Small intestine (tissue), 7 donors: ENCODE results near the gene GABRA1. TPM values are rescaled to one million over a fixed set of nuclear protein-coding genes. Genes with fewer than 3 reads are reported as not detected.

Experiments
- DNase-seq, 2 donors: peaks; one replicate each; pipeline versions ENCODE4 v3.0.0 to v3.0.0-alpha.2; 2013
- FAIRE-seq: peaks from 2 replicates; lab custom pipeline; 2012; peaks lifted over from hg19 to GRCh38; lab: Jason Lieb, UNC
- H3K27ac ChIP-seq, 3 donors: one replicate each; pipeline ENCODE4 v1.5.1; 2013; ENCODE audit warnings: low read length in 2 of 3, mild to moderate bottlenecking in 2 of 3, control low read depth in 1 of 3, inconsistent platforms in 1 of 3, low read depth in 1 of 3, moderate library complexity in 1 of 3
- H3K27me3 ChIP-seq, 3 donors: one replicate each; pipeline ENCODE4 v1.6.1; 2013; ENCODE audit warnings: low read length in 3 of 3, inconsistent platforms in 1 of 3; ENCODE audit not compliant: control insufficient read depth in 3 of 3, insufficient read depth in 3 of 3
- H3K36me3 ChIP-seq, 3 donors: one replicate each; pipeline ENCODE4 v1.6.1; 2013; ENCODE audit warnings: low read length in 3 of 3, inconsistent platforms in 1 of 3, low read depth in 1 of 3, mild to moderate bottlenecking in 1 of 3, moderate library complexity in 1 of 3; ENCODE audit not compliant: control insufficient read depth in 3 of 3, insufficient read depth in 2 of 3
- H3K4me1 ChIP-seq, 3 donors: one replicate each; pipeline ENCODE4 v1.6.1; 2013; ENCODE audit warnings: low read length in 2 of 3, inconsistent platforms in 1 of 3, low read depth in 1 of 3, mild to moderate bottlenecking in 1 of 3, moderate library complexity in 1 of 3; ENCODE audit not compliant: control insufficient read depth in 3 of 3, insufficient read depth in 2 of 3
- H3K4me3 ChIP-seq, 3 donors: one replicate each; pipeline ENCODE4 v1.5.1; 2013; ENCODE audit warnings: low read length in 3 of 3, control low read depth in 1 of 3, inconsistent platforms in 1 of 3, low read depth in 1 of 3, mild to moderate bottlenecking in 1 of 3, moderate library complexity in 1 of 3
- H3K9me3 ChIP-seq, 2 donors: one replicate each; pipeline ENCODE4 v1.6.1; 2013; ENCODE audit warnings: low read depth in 1 of 2, low read length in 1 of 2; ENCODE audit not compliant: control insufficient read depth in 2 of 2, insufficient read depth in 1 of 2
- WGBS, 3 donors: extraction: QIAGEN DNeasy Blood & Tissue Kit; methylation state at CpG; one replicate each; pipeline ENCODE4 v1.1.7; 2013; 5-methylcytosine and 5-hydroxymethylcytosine counted together
- polyA plus RNA-seq, 4 donors: library from polyadenylated mRNA; stranded (reverse) in 3 of 4; unstranded in 1 of 4; fragments of 200-250 nt in 3 of 4; fragments of 120-200 nt in 1 of 4; gene quantifications; one replicate each; pipeline versions ENCODE4 v1.2.1 to v1.2.3, GENCODE V29; 2013
- donor health status: healthy with polysubstance abuse.
- donor health status: control.
- donor health status: control.
- donor health status: Bipolar disorder and iron deficiency.
- donor health status: healthy.

Gene GABRA1
- polyA plus RNA-seq, 4 donors, result 0.10 TPM; not detected in 2

DNA sequence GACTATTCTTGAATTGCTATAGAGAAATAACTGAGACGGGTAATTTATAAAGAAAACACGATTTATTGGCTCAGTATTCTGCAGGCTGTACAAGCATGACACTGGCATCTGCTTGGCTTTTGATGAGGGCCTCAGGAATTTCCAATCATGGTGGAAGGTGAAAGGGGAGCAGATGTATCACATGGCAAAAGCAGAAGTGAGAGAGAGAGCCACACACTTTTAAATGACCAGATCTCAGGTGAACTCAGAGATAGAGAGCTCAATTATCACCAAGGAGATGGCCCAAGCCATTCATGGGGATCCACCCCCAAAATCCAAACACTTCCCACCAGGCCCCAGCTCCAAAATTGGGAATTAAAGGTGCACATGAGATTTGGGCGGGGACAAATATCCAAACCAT, 15.3 kb downstream of the GABRA1 start:
- Histone ChIP-seq H3K4me1 (no peaks in the 10 kb centered on the region), H3K36me3 (no peaks in the 10 kb centered on the region), H3K9me3 (no peaks in the 10 kb centered on the region), H3K4me3 (no peak overlapping the region), H3K27ac (no peak overlapping the region), H3K27me3 (no peaks in the 10 kb centered on the region)
- no peak for FAIRE-seq
- no peak for DNase-seq
- WGBS, 3 donors, result 72 to 81% (median 79%) methylated on average over 3 of the region's 3 CpGs

DNA sequence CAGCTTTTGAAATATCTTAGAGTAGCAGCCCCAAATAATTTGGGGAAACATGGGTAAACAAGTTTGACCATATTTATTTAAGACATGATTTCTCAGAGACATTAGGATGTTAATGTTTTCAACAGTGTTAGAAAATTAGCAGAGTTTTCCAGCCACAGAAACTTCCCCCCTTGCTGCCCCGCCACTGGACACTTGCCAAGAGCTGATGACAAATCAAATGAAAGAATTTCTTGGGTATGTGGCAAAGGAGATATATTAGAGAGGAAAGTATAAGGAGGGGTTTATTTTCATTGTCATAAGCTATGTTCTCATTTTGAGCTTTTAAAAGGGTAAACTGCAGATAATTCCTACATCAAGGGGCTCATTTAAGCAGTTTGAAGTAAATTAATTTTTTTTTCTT, 15.9 kb downstream of the GABRA1 start:
- WGBS, 3 donors, result 59 to 70% (median 66%) methylated on average over 1 of the region's 1 CpG
- no peaks in the 10 kb centered on the region for H3K4me1 ChIP-seq
- H3K4me3 ChIP-seq, result no peak overlapping the region
- DNase-seq (no peak), FAIRE-seq (no peak)
- no peaks in the 10 kb centered on the region for H3K9me3 ChIP-seq
- no peak overlapping the region for H3K27ac ChIP-seq
- no peaks in the 10 kb centered on the region for H3K36me3 ChIP-seq
- no peaks in the 10 kb centered on the region for H3K27me3 ChIP-seq

DNA sequence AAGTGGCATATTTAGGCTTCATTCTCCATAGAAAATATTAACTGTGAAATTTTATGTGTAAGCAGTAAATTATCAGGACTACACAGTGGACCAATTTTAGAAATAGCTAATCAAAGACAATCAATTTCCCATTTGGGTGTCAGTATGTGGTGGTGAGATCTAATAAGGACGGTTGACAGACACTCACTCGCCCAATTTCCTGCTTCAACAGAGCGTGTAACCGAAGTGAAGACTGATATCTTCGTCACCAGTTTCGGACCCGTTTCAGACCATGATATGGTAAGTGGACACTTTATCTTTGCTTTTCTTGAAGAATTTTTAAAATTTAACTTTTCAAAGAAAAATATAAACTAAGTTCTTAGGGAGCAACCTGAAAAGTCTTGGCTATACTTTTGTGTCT, 17.6 kb downstream of the GABRA1 start:
- Histone ChIP-seq H3K36me3 (no peaks in the 10 kb centered on the region), H3K4me1 (no peaks in the 10 kb centered on the region), H3K27ac (no peak overlapping the region), H3K9me3 (no peaks in the 10 kb centered on the region), H3K27me3 (no peaks in the 10 kb centered on the region), H3K4me3 (no peak overlapping the region)
- 79 to 87% (median 81%) methylated on average over 7 of the region's 7 CpGs for WGBS, 3 donors
- FAIRE-seq (no peak), DNase-seq (no peak)

DNA sequence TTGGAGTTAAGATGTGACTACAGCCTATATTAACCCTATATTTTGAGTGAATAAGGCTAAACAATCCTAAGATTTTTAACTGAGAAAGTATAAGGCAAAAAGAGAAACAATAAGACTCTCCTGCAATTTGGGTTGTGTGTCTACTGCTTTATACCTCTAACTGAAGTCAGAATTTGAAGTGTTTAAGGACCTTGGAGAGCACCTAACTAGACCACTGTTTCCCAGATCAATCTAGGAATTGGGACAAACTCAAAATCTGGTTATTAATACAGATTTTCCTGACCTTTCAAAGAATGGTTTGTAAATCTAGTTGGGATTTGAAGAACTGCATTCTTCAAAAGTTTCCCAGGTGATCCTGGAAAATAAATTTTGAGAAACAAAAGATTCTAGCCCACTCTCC, 42.1 kb downstream of the GABRA1 start:
- no peaks in the 10 kb centered on the region for H3K4me1 ChIP-seq
- no peak for DNase-seq

DNA sequence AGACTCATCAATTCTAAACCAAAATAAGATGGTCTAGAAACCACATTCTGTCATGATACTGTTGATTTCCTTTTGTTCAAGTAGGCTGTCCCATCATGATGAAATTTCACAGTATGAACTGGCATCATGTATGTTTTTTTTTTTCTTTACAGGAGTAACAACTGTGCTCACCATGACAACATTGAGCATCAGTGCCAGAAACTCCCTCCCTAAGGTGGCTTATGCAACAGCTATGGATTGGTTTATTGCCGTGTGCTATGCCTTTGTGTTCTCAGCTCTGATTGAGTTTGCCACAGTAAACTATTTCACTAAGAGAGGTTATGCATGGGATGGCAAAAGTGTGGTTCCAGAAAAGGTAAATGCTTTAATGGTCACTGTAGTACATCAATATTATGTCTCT, 47.6 kb downstream of the GABRA1 start:
- Histone ChIP-seq H3K27me3 (no peaks in the 10 kb centered on the region), H3K36me3 (no peaks in the 10 kb centered on the region), H3K27ac (no peak overlapping the region), H3K9me3 (no peaks in the 10 kb centered on the region), H3K4me3 (no peak overlapping the region), H3K4me1 (no peaks in the 10 kb centered on the region)
- FAIRE-seq (no peak), DNase-seq (no peak)
- WGBS, 3 donors, result 23 to 59% (median 26%) methylated on average over 1 of the region's 1 CpG

More for the DNA sequence above, 42.1 kb downstream of the GABRA1 start:
- Histone ChIP-seq H3K36me3 (no peaks in the 10 kb centered on the region), H3K9me3 (no peaks in the 10 kb centered on the region), H3K4me3 (no peak overlapping the region), H3K27me3 (no peaks in the 10 kb centered on the region), H3K27ac (no peak overlapping the region)
- no peak for FAIRE-seq

DNA sequence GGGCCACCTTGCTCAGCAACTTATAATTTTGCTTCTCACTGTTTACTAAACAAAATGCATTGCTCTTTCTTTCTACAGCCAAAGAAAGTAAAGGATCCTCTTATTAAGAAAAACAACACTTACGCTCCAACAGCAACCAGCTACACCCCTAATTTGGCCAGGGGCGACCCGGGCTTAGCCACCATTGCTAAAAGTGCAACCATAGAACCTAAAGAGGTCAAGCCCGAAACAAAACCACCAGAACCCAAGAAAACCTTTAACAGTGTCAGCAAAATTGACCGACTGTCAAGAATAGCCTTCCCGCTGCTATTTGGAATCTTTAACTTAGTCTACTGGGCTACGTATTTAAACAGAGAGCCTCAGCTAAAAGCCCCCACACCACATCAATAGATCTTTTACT, 49.1 kb downstream of the GABRA1 start:
- no peak for FAIRE-seq

DNA sequence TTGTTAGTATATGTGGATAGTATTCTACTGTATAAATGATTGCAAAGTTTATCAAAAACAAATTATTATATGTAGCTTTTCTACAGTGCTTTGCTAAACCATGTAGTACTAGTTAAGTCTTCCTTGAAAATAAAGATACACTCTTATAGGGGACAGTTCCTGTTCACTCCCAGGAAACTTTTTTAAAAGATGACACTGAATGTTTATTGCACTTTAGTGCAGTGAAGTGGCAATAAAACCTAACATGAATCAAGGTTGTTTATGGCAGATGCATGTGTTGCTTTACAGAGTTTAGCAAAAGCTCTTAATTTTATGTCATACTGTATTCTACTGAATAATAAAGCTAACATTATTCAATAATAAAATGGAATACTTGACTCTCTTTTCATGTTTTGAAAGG, 51.7 kb downstream of the GABRA1 start:
- Histone ChIP-seq H3K9me3 (no peaks in the 10 kb centered on the region), H3K27me3 (no peaks in the 10 kb centered on the region), H3K4me1 (no peaks in the 10 kb centered on the region), H3K27ac (no peak overlapping the region), H3K36me3 (no peaks in the 10 kb centered on the region), H3K4me3 (no peak overlapping the region)
- DNase-seq, result no peak
- FAIRE-seq, result no peak

More for the DNA sequence above, 49.1 kb downstream of the GABRA1 start:
- DNase-seq, result no peak
- H3K36me3 ChIP-seq, result no peaks in the 10 kb centered on the region
- no peak overlapping the region for H3K4me3 ChIP-seq
- H3K27ac ChIP-seq, result no peak overlapping the region
- no peaks in the 10 kb centered on the region for H3K27me3 ChIP-seq
- H3K4me1 ChIP-seq, result no peaks in the 10 kb centered on the region
- H3K9me3 ChIP-seq, result no peaks in the 10 kb centered on the region
- WGBS, 3 donors, result 73 to 82% (median 78%) methylated on average over 7 of the region's 7 CpGs

DNA sequence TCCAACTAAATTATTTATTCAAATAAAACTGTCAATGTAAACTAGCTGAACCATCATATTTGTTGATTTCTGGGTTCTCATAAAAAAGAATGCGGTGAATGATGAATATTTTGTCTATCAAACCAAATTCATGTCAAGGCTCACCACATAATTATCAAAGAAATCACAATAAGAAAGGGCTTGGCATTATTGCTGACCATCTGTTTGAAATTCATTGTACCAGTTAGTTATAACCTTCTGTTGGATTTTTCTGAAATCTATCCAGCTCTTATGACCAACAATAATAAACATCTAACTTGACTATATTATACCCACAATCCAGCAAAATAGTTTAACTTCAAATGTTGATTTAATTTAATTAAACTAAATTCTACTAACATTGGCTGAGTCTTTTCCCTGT, 53.1 kb downstream of the GABRA1 start:
- FAIRE-seq, result no peak
- Histone ChIP-seq H3K4me1 (no peaks in the 10 kb centered on the region), H3K4me3 (no peak overlapping the region), H3K27me3 (no peaks in the 10 kb centered on the region), H3K27ac (no peak overlapping the region), H3K36me3 (no peaks in the 10 kb centered on the region), H3K9me3 (no peaks in the 10 kb centered on the region)
- WGBS, 3 donors, result 89 to 92% (median 90%) methylated on average over 1 of the region's 1 CpG
- no peak for DNase-seq

DNA sequence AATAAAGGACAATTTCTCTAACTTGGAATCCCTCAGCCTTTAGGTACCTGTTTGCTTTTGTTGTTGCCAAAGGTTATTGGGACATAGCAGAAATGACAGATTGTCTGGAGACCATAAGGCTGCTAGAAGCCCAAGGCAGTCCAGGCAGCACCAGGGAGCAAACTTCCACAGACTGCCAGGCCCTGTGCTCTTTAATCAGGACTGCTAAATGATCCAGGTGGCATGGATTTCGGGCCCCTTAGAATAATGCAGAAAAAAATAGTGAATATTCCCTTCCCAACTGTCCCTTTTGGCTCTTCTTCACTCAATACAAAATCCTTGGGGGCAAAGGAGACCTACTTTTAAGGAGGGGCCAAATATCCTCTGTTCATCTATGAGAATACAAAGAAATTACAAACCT, 73.9 kb downstream of the GABRA1 start:
- Histone ChIP-seq H3K36me3 (no peaks in the 10 kb centered on the region), H3K4me1 (no peaks in the 10 kb centered on the region), H3K27me3 (no peaks in the 10 kb centered on the region), H3K27ac (no peak overlapping the region), H3K9me3 (peaks cover 0 to 6% of the 10 kb centered on the region in 2 donors), H3K4me3 (no peak overlapping the region)
- WGBS, 3 donors, result 4 to 30% (median 13%) methylated on average over 1 of the region's 1 CpG
- FAIRE-seq (no peak), DNase-seq (no peak)
